Naive thymus-derived CD4-positive, alpha-beta T cell (primary cell): ENCODE measurements around the gene MT1F. TPM values are rescaled to one million over a fixed set of nuclear protein-coding genes. Genes with fewer than 3 reads are reported as not detected.
A peak's percentile ranks its signal among the peaks of the same experiment; 100 is the strongest.

ENCODE experiments used
- ATAC-seq: fragments of 150-1000 bp; cut with Tn5 transposase; 2 replicates; pipeline ENCODE4 v1.10.0; 2021; ENCODE audit warnings: mild to moderate bottlenecking, moderate library complexity
- CTCF ChIA-PET: fragments of 350-600 bp; sonication (Branson Sonifier 250); formaldehyde crosslinking; loops from one replicate; lab custom pipeline; 2021; ENCODE audit warnings: antibody characterized with exemption; lab: Charles Lee
- POLR2A ChIA-PET: fragments of 350-600 bp; sonication (Branson Sonifier 250); formaldehyde crosslinking; loops from one replicate; lab custom pipeline; 2021; ENCODE audit warnings: antibody characterized with exemption, inconsistent platforms; lab: Charles Lee
- DNase-seq, 9 donors: peaks; one replicate each; pipeline versions ENCODE4 v3.0.0 to v3.0.0-alpha.2; 2020 to 2022; ENCODE audit warnings: mixed read lengths in 1 of 9
- H3K27ac ChIP-seq: one replicate; pipeline ENCODE4 v1.7.0; 2013; ENCODE audit warnings: mild to moderate bottlenecking, low read depth, low read length, moderate library complexity
- H3K27me3 ChIP-seq, 2 donors: one replicate each; pipeline ENCODE4 v1.7.0; 2013; ENCODE audit warnings: low read length in 2 of 2, mild to moderate bottlenecking in 2 of 2, moderate library complexity in 2 of 2; ENCODE audit not compliant: control insufficient read depth in 2 of 2, insufficient read depth in 2 of 2
- H3K36me3 ChIP-seq, 3 experiments: 1 replicate in 2 of 3; 2 replicates in 1 of 3; pipeline ENCODE4 v1.7.0; 2013; ENCODE audit warnings: low read length in 3 of 3, mild to moderate bottlenecking in 3 of 3, moderate library complexity in 1 of 3; ENCODE audit not compliant: insufficient read depth in 3 of 3, control insufficient read depth in 2 of 3
- H3K4me1 ChIP-seq, 2 donors: one replicate each; pipeline ENCODE4 v1.7.0; 2013; ENCODE audit warnings: low read length in 2 of 2, mild to moderate bottlenecking in 2 of 2, moderate library complexity in 1 of 2; ENCODE audit not compliant: control insufficient read depth in 2 of 2, insufficient read depth in 2 of 2
- H3K4me3 ChIP-seq: 2 replicates; pipeline ENCODE4 v1.7.0; 2013; ENCODE audit warnings: mild to moderate bottlenecking, low read length
- H3K9me3 ChIP-seq, 3 experiments: 1 replicate in 2 of 3; 2 replicates in 1 of 3; pipeline ENCODE4 v1.7.0; 2013; ENCODE audit warnings: low read length in 3 of 3; ENCODE audit not compliant: control insufficient read depth in 2 of 3
- H3K27ac Mint-ChIP-seq, 9 donors: one replicate each; pipeline ENCODE4 v1.8.0; 2020 to 2022; ENCODE audit warnings: mixed read lengths in 9 of 9, mild to moderate bottlenecking in 8 of 9, moderate library complexity in 5 of 9, inconsistent platforms in 2 of 9
- H3K27me3 Mint-ChIP-seq, 5 donors: one replicate each; pipeline ENCODE4 v1.8.0; 2021 to 2022; ENCODE audit warnings: mixed read lengths in 5 of 5, mild to moderate bottlenecking in 1 of 5
- H3K36me3 Mint-ChIP-seq, 5 donors: one replicate each; pipeline ENCODE4 v1.8.0; 2020 to 2022; ENCODE audit warnings: mixed read lengths in 5 of 5, mild to moderate bottlenecking in 3 of 5, inconsistent platforms in 1 of 5
- H3K4me1 Mint-ChIP-seq, 7 donors: one replicate each; pipeline ENCODE4 v1.8.0; 2020 to 2022; ENCODE audit warnings: mixed read lengths in 7 of 7, mild to moderate bottlenecking in 3 of 7, inconsistent platforms in 1 of 7
- H3K4me3 Mint-ChIP-seq, 10 donors: one replicate each; pipeline ENCODE4 v1.8.0; 2020 to 2022; ENCODE audit warnings: mild to moderate bottlenecking in 10 of 10, mixed read lengths in 10 of 10, moderate library complexity in 6 of 10, inconsistent platforms in 2 of 10
- H3K9me3 Mint-ChIP-seq, 11 donors: one replicate each; pipeline ENCODE4 v1.8.0; 2020 to 2022; ENCODE audit warnings: mixed read lengths in 11 of 11, mild to moderate bottlenecking in 4 of 11, inconsistent platforms in 1 of 11, moderate library complexity in 1 of 11
- intact Hi-C, 2 donors: fragments of 100-400 bp; cut with micrococcal nuclease; formaldehyde crosslinking; loops; one replicate each; pipeline ENCODE4 v1.15.1; 2023
- polyA plus RNA-seq, 2 donors: library from polyadenylated mRNA; unstranded; fragments of 300-500 nt; fragmentation: Illumina TruSeq; gene quantifications; one replicate each; pipeline ENCODE4 v1.2.3, GENCODE V29; 2021
- total RNA-seq, 6 experiments: library from RNA in 5 of 6; stranded (reverse) in 5 of 6; gene quantifications; 1 replicate in 5 of 6; 2 replicates in 1 of 6; pipeline ENCODE4 v1.2.3 and lab custom pipeline; 2021 to 2026

Gene MT1F
- total and polyA plus RNA-seq, 7 experiments from 2014 or later = 5.6 to 42.4 (median 8.9) TPM

DNA sequence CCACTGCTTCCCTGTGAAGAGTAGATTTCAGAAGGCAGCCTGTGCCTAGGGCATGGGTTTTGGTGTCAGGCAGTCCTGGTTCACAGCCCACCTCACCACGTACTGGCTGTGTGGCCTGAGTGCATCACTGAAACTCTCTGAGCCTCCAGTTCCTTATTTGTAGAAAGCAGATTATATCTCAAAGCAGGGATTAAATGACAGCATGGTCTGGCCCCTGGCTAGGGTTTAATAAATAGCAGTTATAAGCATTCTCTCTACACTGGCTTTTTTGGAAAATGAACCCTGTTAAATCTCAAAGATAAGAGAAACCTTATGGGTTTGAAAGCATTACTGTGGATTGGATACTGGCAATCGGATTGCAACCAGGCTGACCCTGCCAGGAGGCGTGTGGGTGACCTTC, 28.2 kb upstream of the MT1F start:
- no peak for DNase-seq
- H3K4me1 Mint-ChIP-seq = peaks cover 15 to 36% (median 23%) of the 10 kb centered on the region in 7 donors
- no peak overlapping the region for H3K4me3 ChIP-seq
- no peak overlapping the region for H3K4me3 Mint-ChIP-seq
- H3K27me3 ChIP-seq = peaks cover 3 to 19% of the 10 kb centered on the region in 2 donors
- CTCF ChIA-PET = interaction anchor here (0.6 kb wide), 1 partner anchor 77 kb away, joined by 3 read pairs; no protein-coding TSS in a partner anchor
- peaks cover 4 to 14% of the 10 kb centered on the region in 2 donors for H3K4me1 ChIP-seq
- H3K27ac ChIP-seq = no peak overlapping the region
- no peak overlapping the region for H3K27ac Mint-ChIP-seq
- no peaks in the 10 kb centered on the region for H3K36me3 ChIP-seq
- intact Hi-C loops = loop anchor here in 1 of 2 donors (5.0 kb wide), 1 partner anchor 52 kb away; no protein-coding TSS in a partner anchor
- ATAC-seq = no peak
- peaks cover 41 to 50% (median 48%) of the 10 kb centered on the region in 5 donors for H3K27me3 Mint-ChIP-seq
- POLR2A ChIA-PET = no interaction called here
- peaks cover 0 to 2% (median 0%) of the 10 kb centered on the region in 11 donors for H3K9me3 Mint-ChIP-seq
- H3K9me3 ChIP-seq = no peaks in the 10 kb centered on the region
- H3K36me3 Mint-ChIP-seq = peaks cover 0 to 4% (median 0%) of the 10 kb centered on the region in 5 donors

DNA sequence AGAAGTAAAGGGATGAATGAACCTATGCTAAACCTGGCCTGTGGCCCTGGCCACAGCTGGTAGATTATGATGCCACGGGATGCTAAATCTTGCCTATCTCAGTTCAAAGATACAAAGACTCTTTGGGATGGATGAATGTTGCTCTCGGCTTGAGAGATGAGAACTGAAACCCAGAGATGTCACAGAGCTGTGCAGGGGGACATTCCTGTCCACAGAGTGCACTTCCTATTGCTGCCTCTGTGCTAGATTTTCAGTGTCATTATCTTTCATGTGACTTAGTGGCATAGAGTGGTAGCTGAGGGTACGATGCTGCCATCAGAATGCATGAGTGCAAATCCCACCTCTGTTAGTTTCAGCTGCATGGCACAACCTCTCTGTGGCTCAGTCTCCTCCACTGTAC, 27.6 kb upstream of the MT1F start:
- ATAC-seq = peak; percentile 35
- Histone ChIP-seq H3K36me3 (no peaks in the 10 kb centered on the region), H3K4me1 (peaks cover 4 to 16% of the 10 kb centered on the region in 2 donors), H3K4me3 (no peak overlapping the region), H3K9me3 (no peaks in the 10 kb centered on the region), H3K27ac (no peak overlapping the region), H3K27me3 (peaks cover 3 to 24% of the 10 kb centered on the region in 2 donors)
- Mint-ChIP-seq H3K36me3 (peaks cover 0 to 4% (median 0%) of the 10 kb centered on the region in 5 donors), H3K27ac (no peak overlapping the region), H3K4me3 (no peak overlapping the region), H3K9me3 (peaks cover 0 to 4% (median 0%) of the 10 kb centered on the region in 11 donors), H3K27me3 (peaks cover 47 to 55% (median 49%) of the 10 kb centered on the region in 5 donors), H3K4me1 (peaks cover 15 to 36% (median 24%) of the 10 kb centered on the region in 7 donors)
- DNase-seq = no peak
- ChIA-PET CTCF (no interaction called here), POLR2A (interaction anchor here (0.7 to 1.5 kb wide), 2 partner anchors 13 to 110 kb away, joined by 3 to 4 read pairs; no protein-coding TSS in a partner anchor)
- intact Hi-C loops = no loop called here

DNA sequence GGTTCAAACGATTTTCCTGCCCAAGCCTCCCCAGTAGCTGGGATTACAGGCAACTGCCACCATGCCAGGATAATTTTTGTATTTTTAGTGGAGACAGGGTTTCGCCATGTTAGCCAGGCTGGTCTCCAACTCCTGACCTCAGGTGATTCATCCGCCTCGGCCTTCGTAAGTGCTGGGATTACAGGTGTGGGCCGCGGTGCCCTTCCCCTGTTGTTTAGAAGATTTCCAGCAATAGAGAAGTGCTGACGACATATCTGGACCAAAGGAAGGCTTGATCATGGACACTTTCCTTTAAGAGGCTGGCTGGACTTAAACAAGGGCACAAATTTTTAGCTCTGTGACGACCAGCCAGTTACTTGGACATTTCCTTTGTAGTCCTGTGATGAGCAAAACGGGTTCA, 26.6 kb upstream of the MT1F start:
- peaks cover 13 to 37% (median 23%) of the 10 kb centered on the region in 7 donors for H3K4me1 Mint-ChIP-seq
- H3K36me3 Mint-ChIP-seq = peaks cover 0 to 4% (median 0%) of the 10 kb centered on the region in 5 donors
- no peak for DNase-seq
- peak overlapping the region in 5 of 10 donors; percentile 70 to 85 (median 71) for H3K4me3 Mint-ChIP-seq
- intact Hi-C loops = no loop called here
- peaks cover 52 to 62% (median 55%) of the 10 kb centered on the region in 5 donors for H3K27me3 Mint-ChIP-seq
- H3K9me3 ChIP-seq = no peaks in the 10 kb centered on the region
- H3K27ac ChIP-seq = no peak overlapping the region
- peaks cover 4 to 11% of the 10 kb centered on the region in 2 donors for H3K4me1 ChIP-seq
- POLR2A ChIA-PET = interaction anchor here (0.9 to 1.5 kb wide), 2 partner anchors 12 to 45 kb away, joined by 4 read pairs; no protein-coding TSS in a partner anchor
- H3K27ac Mint-ChIP-seq = no peak overlapping the region
- CTCF ChIA-PET = interaction anchor here (0.7 kb wide), 1 partner anchor 81 kb away, joined by 4 read pairs; no protein-coding TSS in a partner anchor
- H3K27me3 ChIP-seq = peaks cover 3 to 28% of the 10 kb centered on the region in 2 donors
- H3K4me3 ChIP-seq = no peak overlapping the region
- peaks cover 0 to 4% (median 0%) of the 10 kb centered on the region in 11 donors for H3K9me3 Mint-ChIP-seq
- H3K36me3 ChIP-seq = no peaks in the 10 kb centered on the region
- ATAC-seq = no peak

DNA sequence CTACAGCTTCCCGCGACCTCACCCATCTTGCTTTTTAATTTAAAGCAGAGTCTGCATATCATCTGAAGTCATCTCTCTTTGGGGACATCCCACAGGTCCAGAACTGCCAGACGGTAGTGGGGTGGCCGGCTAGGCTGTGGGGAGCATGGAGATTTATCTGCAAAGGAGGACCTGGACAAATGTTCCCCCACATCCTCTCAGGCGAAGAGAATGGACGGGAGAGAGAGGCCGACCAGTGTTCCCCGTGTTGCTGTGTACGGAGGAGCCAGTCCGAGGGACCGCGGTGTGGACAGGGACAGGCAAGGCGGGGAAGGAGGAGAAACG, 26.0 kb upstream of the MT1F start:
- peaks cover 3 to 34% of the 10 kb centered on the region in 2 donors for H3K27me3 ChIP-seq
- H3K9me3 Mint-ChIP-seq = peaks cover 0 to 4% (median 0%) of the 10 kb centered on the region in 11 donors
- intact Hi-C loops = no loop called here
- peaks cover 58 to 68% (median 61%) of the 10 kb centered on the region in 5 donors for H3K27me3 Mint-ChIP-seq
- no peak for ATAC-seq
- no peak for DNase-seq
- no peak overlapping the region for H3K27ac ChIP-seq
- peaks cover 0 to 4% (median 0%) of the 10 kb centered on the region in 5 donors for H3K36me3 Mint-ChIP-seq
- H3K4me1 ChIP-seq = peaks cover 4 to 10% of the 10 kb centered on the region in 2 donors
- H3K4me3 ChIP-seq = no peak overlapping the region
- H3K36me3 ChIP-seq = no peaks in the 10 kb centered on the region
- POLR2A ChIA-PET = interaction anchor here (1.0 to 1.5 kb wide), 2 partner anchors 8 to 12 kb away, joined by 4 to 5 read pairs; no protein-coding TSS in a partner anchor
- no peak overlapping the region for H3K27ac Mint-ChIP-seq
- H3K4me1 Mint-ChIP-seq = peaks cover 13 to 38% (median 24%) of the 10 kb centered on the region in 7 donors
- CTCF ChIA-PET = interaction anchor here (0.7 to 0.8 kb wide), 2 partner anchors 30 to 81 kb away, joined by 3 to 4 read pairs; no protein-coding TSS in a partner anchor
- H3K4me3 Mint-ChIP-seq = peak overlapping the region; percentile 25 to 88 (median 73)
- H3K9me3 ChIP-seq = no peaks in the 10 kb centered on the region

DNA sequence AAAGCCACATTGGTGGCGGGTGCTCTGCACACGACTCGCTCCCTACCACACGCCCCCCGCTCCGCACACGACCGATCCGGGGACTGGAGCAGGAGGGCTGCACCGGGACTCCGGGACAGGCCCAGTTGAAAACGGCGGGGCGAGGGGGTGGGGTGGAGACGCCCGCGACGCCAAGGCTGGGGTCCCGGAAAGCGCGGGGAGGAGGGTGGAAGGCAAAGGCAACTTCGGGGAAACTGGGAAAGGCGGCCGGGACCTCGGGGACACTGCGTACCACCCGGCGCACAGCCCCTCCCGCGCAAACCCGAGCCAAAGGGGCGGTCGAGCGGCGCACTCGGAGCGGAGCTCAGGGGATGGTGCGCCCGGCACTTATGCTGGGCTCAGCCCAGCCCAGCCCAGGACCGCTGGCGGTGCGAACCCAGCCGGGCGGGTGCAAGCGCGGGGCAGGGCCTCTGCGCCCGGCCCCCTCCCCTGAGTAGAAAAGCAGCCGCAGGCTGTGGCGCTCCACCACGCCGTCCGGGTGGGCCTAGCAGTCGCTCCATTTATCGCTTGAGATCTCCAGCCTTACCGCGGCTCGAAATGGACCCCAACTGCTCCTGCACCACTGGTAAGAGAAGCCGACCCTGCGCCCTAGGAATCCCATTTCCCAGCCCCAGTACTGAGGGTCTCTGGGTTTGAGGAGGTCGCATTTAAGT, 25.5 kb upstream of the MT1F start, which contains the start of gene MT1M:
TSS of gene MT1M (plus strand) at position 504 of the 692 bp plus-strand sequence. CDS start at position 577, 73 bp downstream.
- intact Hi-C loops = no loop called here
- peak; percentile 41 for ATAC-seq
- Mint-ChIP-seq H3K4me1 (peaks cover 13 to 39% (median 24%) of the 10 kb centered on the region in 7 donors), H3K36me3 (peaks cover 0 to 4% (median 0%) of the 10 kb centered on the region in 5 donors), H3K27me3 (peaks cover 61 to 74% (median 65%) of the 10 kb centered on the region in 5 donors), H3K9me3 (peaks cover 0 to 4% (median 0%) of the 10 kb centered on the region in 11 donors), H3K4me3 (peak within 1 kb of the TSS; percentile 56 to 88 (median 73)), H3K27ac (no peak within 1 kb of the TSS)
- H3K27ac ChIP-seq = no peak within 1 kb of the TSS
- ChIA-PET CTCF (interaction anchor here (0.8 kb wide), 1 partner anchor 30 kb away, joined by 3 read pairs; no protein-coding TSS in a partner anchor), POLR2A (interaction anchor here (1.0 kb wide), 1 partner anchor 8 kb away, joined by 5 read pairs; no protein-coding TSS in a partner anchor)
- H3K36me3 ChIP-seq = no peaks in the 10 kb centered on the region
- peaks cover 4 to 10% of the 10 kb centered on the region in 2 donors for H3K4me1 ChIP-seq
- peaks cover 3 to 34% of the 10 kb centered on the region in 2 donors for H3K27me3 ChIP-seq
- H3K9me3 ChIP-seq = no peaks in the 10 kb centered on the region
- no peak for DNase-seq
- H3K4me3 ChIP-seq = no peak within 1 kb of the TSS

DNA sequence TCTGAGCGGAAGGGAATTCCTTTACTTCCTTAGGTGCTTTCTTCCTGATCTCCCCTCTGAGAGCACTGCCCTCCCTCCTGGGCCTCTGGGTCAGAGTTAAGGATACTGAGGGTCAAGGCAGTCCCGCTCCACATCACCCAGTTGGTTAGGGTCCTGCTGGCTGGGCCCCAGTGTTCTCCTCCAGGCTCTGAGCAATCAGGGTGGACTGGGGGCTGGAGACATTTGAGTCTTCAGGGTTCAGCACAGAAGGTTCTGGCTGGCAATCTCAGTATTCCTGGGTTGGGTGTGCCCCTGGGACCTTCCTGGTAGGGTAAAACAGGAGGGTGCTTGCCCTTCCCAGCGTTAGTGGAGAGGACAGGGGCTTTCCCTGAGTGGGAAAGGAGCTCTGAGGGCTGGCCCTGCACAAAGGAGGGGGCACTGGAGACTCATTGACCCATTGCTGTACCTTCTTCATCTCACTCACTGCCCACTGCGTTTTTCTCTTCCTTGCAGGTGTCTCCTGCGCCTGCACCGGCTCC, 24.9 kb upstream of the MT1F start:
- ChIA-PET POLR2A (interaction anchor here (1.0 kb wide), 1 partner anchor 9 kb away, joined by 5 read pairs; no protein-coding TSS in a partner anchor), CTCF (no interaction called here)
- Mint-ChIP-seq H3K9me3 (peaks cover 0 to 4% (median 0%) of the 10 kb centered on the region in 11 donors), H3K36me3 (peaks cover 0 to 4% (median 0%) of the 10 kb centered on the region in 5 donors), H3K4me1 (peaks cover 16 to 45% (median 27%) of the 10 kb centered on the region in 7 donors), H3K27ac (no peak overlapping the region), H3K4me3 (peak overlapping the region in 8 of 10 donors; percentile 49 to 85 (median 65)), H3K27me3 (peaks cover 67 to 80% (median 71%) of the 10 kb centered on the region in 5 donors)
- Histone ChIP-seq H3K4me1 (peaks cover 4 to 10% of the 10 kb centered on the region in 2 donors), H3K27me3 (peaks cover 3 to 35% of the 10 kb centered on the region in 2 donors), H3K36me3 (no peaks in the 10 kb centered on the region), H3K4me3 (no peak overlapping the region), H3K27ac (no peak overlapping the region), H3K9me3 (no peaks in the 10 kb centered on the region)
- ATAC-seq (no peak), DNase-seq (no peak)
- intact Hi-C loops = no loop called here
